Measurements from ENCODE around the gene ENPP5.

DNA sequence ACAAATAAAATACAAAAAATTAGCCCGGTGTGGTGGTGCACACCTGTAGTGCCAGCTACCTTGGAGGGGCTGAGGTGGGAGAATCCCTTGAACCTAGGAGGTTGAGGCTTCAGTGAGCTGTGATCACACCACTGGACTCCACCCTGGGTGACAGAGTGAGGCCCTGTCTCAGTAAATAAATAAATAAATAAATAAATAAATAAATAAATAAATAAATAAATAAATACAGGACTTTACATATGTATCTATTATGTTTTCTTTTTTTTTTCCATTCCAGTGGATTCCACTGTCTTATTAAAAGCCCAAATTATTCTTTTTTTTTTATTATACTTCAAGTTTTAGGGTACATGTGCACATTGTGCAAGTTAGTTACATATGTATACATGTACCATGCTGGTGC is 41.1 kb upstream of the ENPP5 start:
- no peak for TF ChIP-seq BHLHE40 (IDR thresholded peaks at IDR 0.05; ENCODE audit: borderline replicate concordance)
- TF ChIP-seq SP1 (IDR thresholded peaks at IDR 0.05): no peak
- no peak for TF ChIP-seq CTBP1 (IDR thresholded peaks at IDR 0.05; ENCODE audit: borderline replicate concordance)
- TF ChIP-seq LEF1 (IDR thresholded peaks at IDR 0.05; ENCODE audit: borderline replicate concordance): no peak
- TF ChIP-seq SUZ12 (IDR thresholded peaks at IDR 0.05): no peak
- TF ChIP-seq ELF4 (IDR thresholded peaks at IDR 0.05): no peak
- no peak for TF ChIP-seq NFRKB (IDR thresholded peaks at IDR 0.05)
- TF ChIP-seq HDGF (IDR thresholded peaks at IDR 0.05; ENCODE audit: borderline replicate concordance): no peak
- TF ChIP-seq FOXA1 (IDR thresholded peaks at IDR 0.05): no peak
- TF ChIP-seq TARDBP (IDR thresholded peaks at IDR 0.05): no peak

Measured in HEK293T (cell line).